Measurements from ENCODE around the gene SLC25A29.

DNA sequence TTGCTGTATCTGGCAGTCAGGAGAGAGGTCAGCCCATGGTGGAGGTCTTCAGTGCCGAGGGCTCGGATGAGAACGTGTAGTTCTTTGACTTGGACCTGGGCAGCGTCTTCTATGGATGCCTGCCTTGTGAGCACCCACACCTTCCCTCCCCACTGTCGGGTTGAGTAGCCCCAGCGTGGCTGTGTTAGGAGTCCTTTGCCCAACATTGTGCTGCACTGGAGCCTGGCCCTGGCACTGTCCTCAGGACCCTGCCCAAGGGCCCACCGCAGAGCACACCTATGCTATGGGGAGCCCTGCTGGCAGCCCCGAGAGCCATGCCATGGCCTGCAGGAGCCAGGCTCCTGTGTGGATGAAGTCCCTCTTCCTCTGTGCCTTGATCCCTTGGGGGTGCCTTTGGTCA is 26.7 kb downstream of the SLC25A29 start:
- TF ChIP-seq ZNF274 (IDR thresholded peaks at IDR 0.05; ENCODE audit: low read depth, low read length) (no peak), SUZ12 (IDR thresholded peaks at IDR 0.05; ENCODE audit: extremely low read depth, insufficient read depth, insufficient read length) (no peak), YY1 (IDR thresholded peaks at IDR 0.05; ENCODE audit: insufficient read depth, insufficient read length) (no peak)
